GM12878 (cell line): Measurements from ENCODE around the gene HOXB6. TPM values are rescaled to one million over a fixed set of nuclear protein-coding genes. Genes with fewer than 3 reads are reported as not detected.

Experiments used
- ATAC-seq: fragments of 200-7000 bp; cut with Tn5 transposase; 3 replicates; pipeline ENCODE4 v1.9.1; 2020; ENCODE audit warnings: mild to moderate bottlenecking, moderate library complexity
- BruUV-seq: library from RNA; stranded (reverse); fragments of 400-500 nt; replicated peaks from 2 replicates; lab custom pipeline; 2021; lab: Mats Ljungman, UMichigan
- CTCF ChIA-PET: fragments of 300-600 bp; sonication (Branson Sonifier 250); formaldehyde crosslinking; extraction: SDS; loops from one replicate; lab custom pipeline; 2021; ENCODE audit warnings: inconsistent platforms; lab: Yijun Ruan, JAX
- POLR2A ChIA-PET: fragments of 350-600 bp; formaldehyde crosslinking; extraction: SDS; loops from one replicate; lab custom pipeline; 2021; ENCODE audit warnings: inconsistent platforms; lab: Charles Lee
- RAD21 ChIA-PET: fragments of 300-600 bp; sonication (Branson Sonifier 250); formaldehyde crosslinking; loops from one replicate; lab custom pipeline; 2023; ENCODE audit warnings: antibody characterized with exemption; ENCODE audit not compliant: unreplicated experiment; lab: Charles Lee
- SMC1A ChIA-PET: fragments of 300-600 bp; sonication (Branson Sonifier 250); formaldehyde crosslinking; loops from one replicate; lab custom pipeline; 2023; ENCODE audit not compliant: unreplicated experiment, uncharacterized antibody; lab: Charles Lee
- DNase-seq: peaks from one replicate; pipeline ENCODE4 v3.0.0-alpha.2; 2011; ENCODE audit warnings: low read depth, low spot score
- FAIRE-seq: peaks from 3 replicates; lab custom pipeline; 2011; peaks lifted over from hg19 to GRCh38; lab: Jason Lieb, UNC
- H2AFZ ChIP-seq: 2 replicates; pipeline ENCODE4 v1.6.0; 2011; ENCODE audit warnings: low read depth, low read length, control low read depth; ENCODE audit not compliant: control insufficient read depth
- H3K27ac ChIP-seq: 2 replicates; pipeline ENCODE4 v1.5.1; 2011; ENCODE audit warnings: control low read depth; ENCODE audit not compliant: control insufficient read depth, insufficient read depth
- H3K27me3 ChIP-seq, 2 experiments: replicated peaks in 1 of 2; 2 replicates each; pipeline versions ENCODE4 v1.6.0 to v1.6.1; 2011; ENCODE audit warnings: low read length in 1 of 2; ENCODE audit not compliant: control insufficient read depth in 2 of 2, insufficient read depth in 2 of 2
- H3K36me3 ChIP-seq, 2 experiments: 2 replicates each; pipeline ENCODE4 v1.5.1; 2011; ENCODE audit warnings: low read length in 1 of 2; ENCODE audit not compliant: control insufficient read depth in 2 of 2, insufficient read depth in 2 of 2
- H3K4me1 ChIP-seq: 2 replicates; pipeline ENCODE4 v1.6.1; 2011; ENCODE audit warnings: mild to moderate bottlenecking, low read length, moderate library complexity, mixed read lengths; ENCODE audit not compliant: control insufficient read depth, insufficient read depth
- H3K4me2 ChIP-seq: 2 replicates; pipeline ENCODE4 v1.6.0; 2011; ENCODE audit warnings: control low read depth; ENCODE audit not compliant: control insufficient read depth, insufficient read depth
- H3K4me3 ChIP-seq: fragments of 200-600 bp; sonication (generic); 2 replicates; pipeline ENCODE4 v1.5.1; 2016
- H3K79me2 ChIP-seq: 2 replicates; pipeline ENCODE4 v1.6.0; 2011; ENCODE audit warnings: low read length; ENCODE audit not compliant: control insufficient read depth, insufficient read depth
- H3K9ac ChIP-seq: 2 replicates; pipeline ENCODE4 v1.8.0; 2011; ENCODE audit warnings: low read length, control low read depth, mixed read lengths; ENCODE audit not compliant: control insufficient read depth, insufficient read depth
- H3K9me3 ChIP-seq: replicated peaks from 3 replicates; pipeline ENCODE4 v1.5.1; 2011; ENCODE audit warnings: mild to moderate bottlenecking, low read length; ENCODE audit not compliant: control insufficient read depth, insufficient read depth
- H4K20me1 ChIP-seq: 2 replicates; pipeline ENCODE4 v1.6.0; 2011; ENCODE audit not compliant: control insufficient read depth, insufficient read depth
- FOS ChIP-seq: IDR thresholded peaks from 3 replicates; pipeline ENCODE4 v1.6.1; 2011; ENCODE audit warnings: borderline replicate concordance; ENCODE audit not compliant: insufficient read length; ENCODE audit errors: extremely low read depth
- FOXK2 ChIP-seq: fragments of 450-650 bp; IDR thresholded peaks from 2 replicates; pipeline ENCODE4 v1.6.1; 2017; ENCODE audit warnings: mild to moderate bottlenecking, moderate library complexity
- JUNB ChIP-seq: IDR thresholded peaks from 2 replicates; pipeline ENCODE4 v1.6.1; 2016; ENCODE audit warnings: antibody characterized with exemption, mild to moderate bottlenecking
- JUND ChIP-seq: IDR thresholded peaks from 2 replicates; pipeline ENCODE4 v1.6.1; 2012; ENCODE audit warnings: low read depth, mild to moderate bottlenecking, low read length, improper control_type of control experiment, moderate library complexity
- KLF5 ChIP-seq: fragments of 450-650 bp; IDR thresholded peaks from 2 replicates; pipeline ENCODE4 v1.6.1; 2014; ENCODE audit warnings: mild to moderate bottlenecking; ENCODE audit not compliant: partially characterized antibody
- RB1 ChIP-seq: fragments of 450-650 bp; formaldehyde crosslinking; IDR thresholded peaks from 2 replicates; pipeline ENCODE4 v1.6.1; 2017; ENCODE audit warnings: mild to moderate bottlenecking, borderline replicate concordance
- SUZ12 ChIP-seq: fragments of 200-600 bp; sonication (generic); IDR thresholded peaks from one replicate; pipeline ENCODE4 v1.6.1; 2018; ENCODE audit warnings: antibody characterized with exemption, mild to moderate bottlenecking; ENCODE audit not compliant: unreplicated experiment
- TARDBP ChIP-seq: IDR thresholded peaks from 2 replicates; pipeline ENCODE4 v1.6.1; 2016; ENCODE audit warnings: borderline replicate concordance
- ZBTB33 ChIP-seq: fragments of 450-650 bp; IDR thresholded peaks from 2 replicates; pipeline ENCODE4 v1.6.1; 2017; ENCODE audit warnings: mild to moderate bottlenecking
- ZNF592 ChIP-seq: fragments of 450-650 bp; IDR thresholded peaks from 2 replicates; pipeline ENCODE4 v1.6.1; 2017; ENCODE audit warnings: mild to moderate bottlenecking, moderate library complexity
- WGBS: methylation state at CpG from one replicate; pipeline ENCODE4 v1.1.6; 2016; ENCODE audit warnings: low lambda C conversion rate; ENCODE audit not compliant: insufficient replicate concordance, insufficient coverage; ENCODE audit errors: missing lambda C conversion rate; 5-methylcytosine and 5-hydroxymethylcytosine counted together
- in situ Hi-C: fragments of 300-500 bp; cut with MboI; formaldehyde crosslinking; loops from 9 replicates; pipeline ENCODE4 v1.14.3; 2018; ENCODE audit warnings: mixed read lengths
- intact Hi-C: fragments of 100-400 bp; cut with micrococcal nuclease; formaldehyde crosslinking; loops from one replicate; pipeline ENCODE4 v1.14.2; 2022; ENCODE audit not compliant: unreplicated experiment
- polyA plus RNA-seq, 11 experiments: library from polyadenylated mRNA; depleted of rRNA in 4 of 11; unstranded in 6 of 11; stranded (reverse) in 5 of 11; fragments of >200 nt; fragmentation: Nextera tagmentation in 4 of 11; fragmentation: Illumina TruSeq in 1 of 11; extraction: Ambion mirVana in 4 of 11; extraction: Trizol in 1 of 11; gene quantifications; 1 replicate in 1 of 11; 2 replicates in 10 of 11; pipeline versions ENCODE4 v1.2.1 to v1.2.3, GENCODE V29; 2011 to 2016; ENCODE audit warnings: inconsistent platforms in 2 of 11, missing spikeins in 2 of 11, low read depth in 1 of 11
- total RNA-seq, 4 experiments: library from RNA; depleted of rRNA in 3 of 4; stranded (reverse); fragments of >200 nt in 3 of 4; fragmentation: Illumina TruSeq in 1 of 4; extraction: Trizol in 1 of 4; gene quantifications; 2 replicates each; pipeline versions ENCODE4 v1.2.1 to v1.2.3, GENCODE V29; 2013 to 2021
- TF ChIP-seq, protein P1 (sequence below): fragments of 450-650 bp; IDR thresholded peaks from 2 replicates; pipeline ENCODE4 v1.6.1; 2016; ENCODE audit warnings: mild to moderate bottlenecking
- TF ChIP-seq, protein P2 (sequence below): fragments of 450-650 bp; conservative IDR thresholded peaks from 2 replicates; pipeline ENCODE4 v1.6.1; 2017; ENCODE audit warnings: mild to moderate bottlenecking, moderate library complexity

The HOXB6 gene
- total and polyA plus RNA-seq, 10 of the 15 experiments (the other 5 are each of a cell fraction or from before 2014, with no cell fraction given), result 0.04 to 0.51 (median 0.09) TPM; not detected in 2

GRCh38 chr17:48594538-48595277, 10.1 kb downstream of the HOXB6 start:
- H3K9ac ChIP-seq, result no peak overlapping the region
- H3K27me3 ChIP-seq, result peaks cover 7 to 39% of the 10 kb centered on the region in 2 experiments
- no peaks in the 10 kb centered on the region for H3K79me2 ChIP-seq
- H2AFZ ChIP-seq, result no peak overlapping the region
- no peak overlapping the region for H3K4me3 ChIP-seq
- DNase-seq (no peak), FAIRE-seq (no peak), ATAC-seq (no peak)
- ChIA-PET RAD21 (interaction anchor here (0.6 to 3.8 kb wide), 6 partner anchors 102 to 568 kb away, joined by 3 to 29 read pairs (median 10); no protein-coding TSS in a partner anchor), CTCF (interaction anchor here (0.8 to 4.8 kb wide), 10 partner anchors 23 to 515 kb away, joined by 3 to 113 read pairs (median 12); no protein-coding TSS in a partner anchor), SMC1A (interaction anchor here (0.9 to 4.3 kb wide), 5 partner anchors 94 to 287 kb away, joined by 3 to 47 read pairs (median 9); no protein-coding TSS in a partner anchor), POLR2A (interaction anchor here (1.2 kb wide), 1 partner anchor 14 kb away, joined by 3 read pairs; no protein-coding TSS in a partner anchor)
- H3K4me1 ChIP-seq, result peaks cover 10% of the 10 kb centered on the region
- H3K36me3 ChIP-seq, result no peaks in the 10 kb centered on the region
- intact Hi-C loops (loop anchor here (2.0 kb wide), 2 partner anchors 258 to 286 kb away; no protein-coding TSS in a partner anchor), in situ Hi-C loops (loop anchor here (5.0 kb wide), 1 partner anchor 332 kb away; no protein-coding TSS in a partner anchor)
- no TSS peak for BruUV-seq
- no peak overlapping the region for H3K27ac ChIP-seq
- 69% methylated on average over 25 of the region's 25 CpGs for WGBS
- no peaks in the 10 kb centered on the region for H4K20me1 ChIP-seq
- no peaks in the 10 kb centered on the region for H3K9me3 ChIP-seq
- no peak overlapping the region for H3K4me2 ChIP-seq
- TF ChIP-seq FOXK2 (no peak), ZBTB33 (no peak), KLF5 (no peak), JUNB (no peak), FOS (no peak), TARDBP (no peak), SUZ12 (no peak), ZNF592 (no peak), JUND (no peak), RB1 (no peak)
- TF ChIP-seq, protein P1, sequence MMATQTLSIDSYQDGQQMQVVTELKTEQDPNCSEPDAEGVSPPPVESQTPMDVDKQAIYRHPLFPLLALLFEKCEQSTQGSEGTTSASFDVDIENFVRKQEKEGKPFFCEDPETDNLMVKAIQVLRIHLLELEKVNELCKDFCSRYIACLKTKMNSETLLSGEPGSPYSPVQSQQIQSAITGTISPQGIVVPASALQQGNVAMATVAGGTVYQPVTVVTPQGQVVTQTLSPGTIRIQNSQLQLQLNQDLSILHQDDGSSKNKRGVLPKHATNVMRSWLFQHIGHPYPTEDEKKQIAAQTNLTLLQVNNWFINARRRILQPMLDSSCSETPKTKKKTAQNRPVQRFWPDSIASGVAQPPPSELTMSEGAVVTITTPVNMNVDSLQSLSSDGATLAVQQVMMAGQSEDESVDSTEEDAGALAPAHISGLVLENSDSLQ, result no peak
- TF ChIP-seq, protein P2, sequence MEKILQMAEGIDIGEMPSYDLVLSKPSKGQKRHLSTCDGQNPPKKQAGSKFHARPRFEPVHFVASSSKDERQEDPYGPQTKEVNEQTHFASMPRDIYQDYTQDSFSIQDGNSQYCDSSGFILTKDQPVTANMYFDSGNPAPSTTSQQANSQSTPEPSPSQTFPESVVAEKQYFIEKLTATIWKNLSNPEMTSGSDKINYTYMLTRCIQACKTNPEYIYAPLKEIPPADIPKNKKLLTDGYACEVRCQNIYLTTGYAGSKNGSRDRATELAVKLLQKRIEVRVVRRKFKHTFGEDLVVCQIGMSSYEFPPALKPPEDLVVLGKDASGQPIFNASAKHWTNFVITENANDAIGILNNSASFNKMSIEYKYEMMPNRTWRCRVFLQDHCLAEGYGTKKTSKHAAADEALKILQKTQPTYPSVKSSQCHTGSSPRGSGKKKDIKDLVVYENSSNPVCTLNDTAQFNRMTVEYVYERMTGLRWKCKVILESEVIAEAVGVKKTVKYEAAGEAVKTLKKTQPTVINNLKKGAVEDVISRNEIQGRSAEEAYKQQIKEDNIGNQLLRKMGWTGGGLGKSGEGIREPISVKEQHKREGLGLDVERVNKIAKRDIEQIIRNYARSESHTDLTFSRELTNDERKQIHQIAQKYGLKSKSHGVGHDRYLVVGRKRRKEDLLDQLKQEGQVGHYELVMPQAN, result no peak
